HG03558 (cell line): ENCODE data around the gene E2F4.

Source experiments
- ATAC-seq: cut with Tn5 transposase; IDR thresholded peaks from one replicate; pipeline ENCODE4 v1.9.1; 2021; ENCODE audit warnings: moderate number of reproducible peaks; ENCODE audit not compliant: unreplicated experiment; ENCODE audit errors: extremely low read depth

Gene E2F4

DNA sequence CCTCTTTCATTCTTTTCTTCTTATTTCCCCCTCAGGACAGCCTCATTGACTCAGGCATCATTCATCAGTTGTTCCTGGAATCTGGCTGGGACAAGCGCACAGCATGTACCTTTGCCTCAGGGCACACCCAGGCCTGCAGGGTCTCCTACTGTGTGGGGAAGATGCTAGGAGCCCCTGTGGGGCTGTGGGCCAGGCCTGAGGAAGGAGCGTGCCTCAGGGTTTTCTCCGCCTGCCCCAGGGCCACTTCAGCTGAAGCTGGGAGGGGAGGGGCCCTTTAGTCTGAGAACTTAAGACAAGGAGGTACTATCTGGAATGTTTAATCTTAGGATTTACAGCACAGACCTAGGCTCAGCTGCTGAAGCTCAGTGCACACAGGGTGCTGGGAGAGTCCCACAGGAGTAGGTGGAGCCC, 14.9 kb downstream of the E2F4 start:
- ATAC-seq = no peak

DNA sequence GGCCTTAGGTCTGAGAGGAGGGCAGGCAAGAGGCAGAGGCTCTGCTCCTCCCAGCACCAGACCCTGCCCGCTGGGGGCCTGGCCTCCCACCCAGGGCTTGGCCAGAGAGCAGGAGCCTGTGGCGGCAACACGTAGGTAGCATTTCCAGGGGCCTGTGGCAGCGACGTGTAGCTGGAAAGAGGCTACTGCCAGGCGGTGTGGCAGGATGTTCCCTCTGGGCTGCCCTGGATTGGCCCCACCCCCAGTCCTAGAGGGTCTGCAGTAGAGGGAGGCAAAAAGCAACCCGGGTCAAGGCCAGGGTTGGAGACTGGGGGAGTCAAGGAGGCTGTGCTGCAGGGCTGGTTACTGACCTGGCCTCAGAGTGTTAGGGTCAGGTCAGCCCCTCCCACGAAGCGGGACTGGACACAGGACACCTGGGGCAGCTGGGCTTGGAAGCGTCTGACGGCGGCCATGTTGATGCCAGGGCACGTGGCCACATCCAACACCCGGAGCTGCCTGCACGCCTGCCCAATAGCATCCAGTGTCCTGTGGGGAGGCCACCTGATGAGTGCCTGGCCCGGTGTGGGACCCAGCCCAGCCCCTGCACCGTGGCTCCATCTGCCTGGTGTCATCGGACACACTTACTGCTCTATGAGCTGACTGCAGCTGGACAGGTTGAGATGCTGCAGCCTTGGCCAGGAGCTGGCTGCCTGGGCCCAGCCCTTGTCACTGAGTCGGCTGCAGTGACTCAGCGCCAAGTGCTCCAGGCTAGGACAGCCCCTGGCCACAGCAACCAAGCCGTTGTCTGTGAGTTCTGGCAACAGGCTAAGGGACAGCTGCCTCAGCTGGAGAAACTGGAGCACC, 15.5 kb downstream of the E2F4 start:
- ATAC-seq = no peak

DNA sequence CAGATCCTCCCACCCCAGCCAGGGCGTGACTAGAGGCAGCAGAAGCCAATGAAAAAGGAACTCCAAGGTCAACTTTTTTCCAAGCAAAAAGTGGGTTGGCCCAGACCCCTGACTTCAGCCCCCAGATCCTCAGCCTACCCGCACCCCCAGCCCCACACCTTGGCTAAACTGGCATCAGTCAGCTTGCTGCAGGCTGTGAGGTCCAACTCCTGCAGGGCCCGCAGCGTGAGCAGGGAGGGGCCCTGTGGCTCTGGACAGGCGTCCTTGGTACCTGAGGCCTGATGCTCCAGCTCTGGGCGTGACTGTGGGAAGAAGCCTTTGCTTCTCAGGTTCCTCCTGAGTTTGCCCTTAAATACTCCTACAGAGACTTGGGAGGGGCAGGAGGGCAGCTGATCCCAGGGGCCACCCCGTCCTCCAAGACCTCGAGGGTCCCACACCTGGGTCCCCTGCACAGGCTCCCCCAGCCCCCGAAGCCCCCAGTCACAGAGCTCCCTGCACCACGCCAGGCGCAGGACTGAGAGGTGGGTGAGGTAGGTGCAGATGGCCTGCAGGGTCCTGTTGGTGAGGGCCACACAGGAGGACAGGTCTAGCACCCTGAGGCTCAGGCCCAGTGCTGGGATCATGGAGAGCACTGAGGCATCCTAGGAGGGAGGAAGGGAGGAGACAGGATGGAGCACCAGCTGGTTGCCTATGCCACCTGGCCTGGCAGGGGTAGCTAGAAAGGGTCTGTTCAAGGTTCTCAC, 16.4 kb downstream of the E2F4 start:
- ATAC-seq = no peak

DNA sequence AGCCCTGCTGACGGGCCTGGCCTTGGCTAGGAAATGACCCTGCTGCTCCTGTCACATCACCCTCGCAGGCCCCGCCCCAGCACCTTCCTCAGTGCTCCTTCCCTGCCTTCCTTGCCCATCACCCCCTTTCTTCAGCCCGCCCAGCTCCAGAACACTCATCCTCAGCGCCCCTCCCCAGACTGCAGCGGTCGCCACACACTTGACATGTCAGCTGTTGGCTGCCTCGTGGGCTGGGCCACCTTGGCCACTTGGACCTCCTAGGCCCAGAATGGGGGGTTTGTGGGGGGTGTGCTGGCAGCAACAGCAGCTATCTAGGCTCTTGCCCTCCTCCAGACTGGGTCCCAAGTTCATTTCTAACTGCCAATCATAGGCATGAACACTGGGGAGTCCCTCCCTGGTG, 17.6 kb downstream of the E2F4 start:
- no peak for ATAC-seq

DNA sequence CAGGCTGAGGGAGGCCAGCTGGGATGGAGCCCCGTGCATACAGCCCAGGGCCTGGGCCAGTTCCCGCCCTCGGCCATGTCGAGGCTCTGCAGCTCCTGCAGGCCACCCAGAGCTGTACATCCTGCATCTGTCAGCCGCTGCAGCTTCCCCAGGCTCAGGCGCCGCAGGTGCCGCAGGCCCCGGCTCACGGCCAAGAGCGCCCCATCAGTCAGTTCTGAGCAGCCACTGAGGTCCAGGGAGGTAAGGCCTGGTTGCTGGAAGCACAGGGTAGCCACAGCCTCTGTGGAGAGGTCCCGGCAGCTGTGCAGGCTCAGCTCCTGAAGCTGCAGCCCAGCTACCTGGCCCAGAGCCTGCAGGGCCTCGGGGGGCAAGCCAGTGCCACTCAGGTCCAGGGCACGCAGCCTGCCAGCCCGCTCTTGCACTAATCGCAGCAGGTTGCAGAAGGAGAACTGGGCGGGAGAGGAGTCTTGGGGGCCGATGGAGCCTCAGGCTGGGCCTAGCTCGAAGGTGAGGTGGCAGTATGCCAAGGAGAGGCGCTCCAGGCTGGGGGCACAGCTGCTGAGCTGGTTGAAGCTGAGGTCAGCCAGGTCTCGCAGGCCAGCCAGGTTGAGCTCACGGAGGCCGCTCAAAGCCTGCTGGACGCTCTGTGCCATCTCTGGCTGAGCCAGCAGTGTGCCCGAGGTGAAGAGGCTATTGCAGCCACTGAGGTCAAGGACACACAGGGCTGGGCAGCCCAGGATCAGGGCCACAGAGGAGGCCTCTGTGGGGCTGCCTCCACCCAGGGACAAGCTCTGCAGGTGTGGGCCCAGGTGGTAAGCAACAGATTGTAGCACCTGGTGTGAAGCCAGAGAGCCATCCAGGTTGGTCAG, 18.3 kb downstream of the E2F4 start:
- ATAC-seq = no peak

DNA sequence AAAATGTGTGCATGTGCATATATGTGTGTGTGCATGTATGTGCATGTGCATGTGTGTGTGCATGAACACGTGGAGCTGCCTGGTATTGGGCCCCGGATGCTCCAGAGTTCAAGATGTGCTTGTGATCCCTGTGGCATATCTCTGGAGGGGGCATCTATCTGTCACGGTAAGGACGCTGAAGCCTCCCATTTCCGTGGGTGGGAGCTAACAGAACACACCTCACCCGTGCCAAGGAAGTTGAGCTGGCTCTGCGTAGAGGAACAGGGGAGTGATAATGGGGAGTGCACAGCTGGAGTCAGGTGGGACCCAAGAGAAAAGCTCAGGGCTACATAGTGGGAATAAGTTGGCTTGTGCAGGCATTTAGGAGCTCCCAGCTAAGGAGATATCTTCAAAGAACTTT, 19.7 kb downstream of the E2F4 start:
- no peak for ATAC-seq

DNA sequence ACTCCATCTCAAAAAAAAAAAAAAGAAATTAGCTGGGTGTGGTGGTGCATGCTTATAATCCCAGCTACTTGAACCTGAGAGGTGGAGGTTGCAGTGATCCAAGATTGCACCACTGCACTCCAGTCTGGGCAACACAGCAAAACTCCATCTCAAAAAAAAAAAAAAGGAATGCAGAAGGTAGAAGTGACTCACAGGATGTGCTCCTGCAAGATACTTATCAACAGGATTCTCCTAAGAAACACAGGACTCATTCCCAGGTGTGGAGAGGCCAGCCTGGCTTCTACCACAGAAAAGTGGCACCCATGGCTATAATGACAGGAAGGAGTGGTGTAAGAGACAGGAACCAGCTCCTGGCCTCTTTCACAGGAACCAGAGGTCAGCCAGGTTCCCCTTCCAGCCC, 20.8 kb downstream of the E2F4 start:
- no peak for ATAC-seq

DNA sequence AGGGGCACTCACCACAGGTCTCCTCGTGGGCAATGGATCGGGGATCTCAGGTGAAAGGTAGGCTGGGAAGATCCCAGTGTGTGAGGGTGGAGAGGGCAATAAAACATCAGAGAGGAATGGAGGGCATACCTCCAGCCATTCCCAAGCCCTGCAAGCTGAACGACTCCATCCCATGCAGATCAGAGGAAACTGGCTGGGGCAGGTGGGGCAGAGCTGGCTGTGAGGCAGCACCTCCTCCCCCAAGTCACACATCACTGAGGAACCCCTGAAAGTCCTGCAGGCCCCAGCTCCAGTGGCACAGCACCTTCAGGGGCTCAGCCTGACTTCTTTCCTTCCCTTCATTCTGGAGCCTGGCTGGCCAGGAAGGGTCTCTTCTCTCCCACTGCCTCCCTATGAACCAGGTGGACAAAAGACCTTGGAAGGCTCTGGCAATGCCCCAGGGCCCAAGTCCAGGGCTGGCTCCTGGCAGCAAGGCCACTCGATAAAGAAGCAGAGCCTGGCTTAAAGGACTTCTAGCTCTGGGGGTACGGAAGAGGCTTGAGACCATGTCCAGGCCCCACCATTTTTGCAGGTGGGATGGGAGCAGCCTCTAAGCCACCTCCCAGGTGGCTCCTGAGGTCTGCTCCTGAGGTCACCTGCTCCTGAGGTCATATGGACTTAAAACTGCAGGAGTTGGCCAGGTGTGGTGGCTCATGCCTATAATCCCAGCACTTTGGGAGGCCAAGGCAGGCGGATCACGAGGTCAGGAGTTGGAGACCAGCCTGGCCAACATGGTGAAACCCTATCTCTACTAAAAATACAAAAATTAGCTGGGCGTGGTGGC, 21.5 kb downstream of the E2F4 start:
- no peak for ATAC-seq

DNA sequence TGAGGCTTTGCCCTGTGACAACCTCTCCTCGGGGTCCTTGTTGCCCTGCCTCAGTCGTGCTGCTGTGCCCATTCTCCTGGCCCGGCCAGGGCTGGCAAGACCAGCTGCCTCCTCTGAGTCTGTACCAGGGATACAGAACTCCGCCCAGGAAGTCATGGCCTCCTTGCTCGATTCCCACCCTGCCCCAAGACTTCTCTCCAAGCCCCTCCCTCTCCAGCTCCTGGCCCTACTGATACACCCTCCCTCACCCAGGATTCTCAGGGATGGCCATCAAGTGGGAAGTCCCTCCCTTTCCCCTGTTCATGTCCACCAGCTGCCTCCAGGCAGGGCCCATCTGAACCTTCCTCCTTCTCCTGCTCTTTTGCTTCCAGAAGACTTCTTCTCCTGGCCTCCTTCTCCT, 23.8 kb downstream of the E2F4 start:
- no peak for ATAC-seq

DNA sequence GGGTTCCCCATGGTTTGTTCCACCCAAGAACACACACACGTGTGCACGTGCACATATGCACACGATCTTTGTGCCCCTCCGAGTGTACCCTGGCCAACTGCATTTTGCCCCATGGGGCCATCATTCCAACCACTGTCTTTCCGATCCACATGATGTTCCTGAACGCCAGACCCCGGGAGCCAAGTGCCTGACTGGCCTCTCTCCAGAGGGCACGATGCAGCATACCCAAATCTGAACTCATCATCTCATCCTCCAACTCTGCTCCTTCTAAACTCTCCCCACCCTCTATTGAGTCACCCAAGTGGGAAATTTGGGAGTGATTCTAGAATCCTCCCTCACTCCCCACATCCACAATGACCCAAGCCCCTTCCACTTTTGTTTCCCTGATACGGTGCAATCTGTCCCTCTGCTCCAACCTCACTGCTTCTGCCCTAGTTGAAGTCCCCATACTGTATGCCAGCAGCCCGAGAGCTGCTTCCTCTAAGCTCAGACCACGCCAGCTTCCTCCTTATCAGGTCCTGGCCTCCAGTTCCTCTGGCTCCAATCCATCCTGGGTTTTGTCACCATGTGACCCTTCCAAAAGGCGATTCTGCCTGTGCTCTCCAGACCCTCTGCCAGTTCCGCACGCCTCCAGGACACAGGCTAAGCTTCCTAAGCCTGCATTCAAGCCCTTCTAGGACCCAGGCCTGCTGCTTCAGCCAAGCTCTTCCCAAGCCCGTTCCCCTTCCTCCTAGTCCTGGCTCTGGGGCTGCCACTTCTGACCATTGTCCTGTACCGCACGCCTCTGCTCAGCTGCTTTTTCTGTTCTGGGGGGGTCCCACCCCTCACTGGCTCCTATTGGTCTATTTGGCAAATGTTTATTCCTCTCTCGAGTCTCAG, 24.9 kb downstream of the E2F4 start:
- ATAC-seq = no peak

DNA sequence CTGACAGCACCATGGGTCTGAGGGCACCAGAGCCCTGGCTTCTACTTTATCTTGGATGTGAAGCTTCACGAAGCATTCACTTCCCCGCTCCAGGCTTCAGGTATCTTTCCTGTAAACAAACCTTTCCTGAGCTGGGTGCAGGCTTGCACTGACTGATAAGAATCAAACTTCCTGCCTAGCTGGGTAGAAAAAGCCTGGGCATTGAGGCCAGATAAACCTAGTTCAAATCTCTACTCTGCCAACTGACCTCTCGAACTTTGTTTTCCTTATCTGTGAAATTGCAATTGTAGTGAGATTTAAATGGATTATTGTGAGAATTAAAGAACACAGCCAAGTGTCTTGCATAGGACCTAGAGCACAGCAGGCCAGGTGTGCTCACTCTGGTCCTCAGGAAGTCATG, 32.0 kb downstream of the E2F4 start:
- no peak for ATAC-seq

DNA sequence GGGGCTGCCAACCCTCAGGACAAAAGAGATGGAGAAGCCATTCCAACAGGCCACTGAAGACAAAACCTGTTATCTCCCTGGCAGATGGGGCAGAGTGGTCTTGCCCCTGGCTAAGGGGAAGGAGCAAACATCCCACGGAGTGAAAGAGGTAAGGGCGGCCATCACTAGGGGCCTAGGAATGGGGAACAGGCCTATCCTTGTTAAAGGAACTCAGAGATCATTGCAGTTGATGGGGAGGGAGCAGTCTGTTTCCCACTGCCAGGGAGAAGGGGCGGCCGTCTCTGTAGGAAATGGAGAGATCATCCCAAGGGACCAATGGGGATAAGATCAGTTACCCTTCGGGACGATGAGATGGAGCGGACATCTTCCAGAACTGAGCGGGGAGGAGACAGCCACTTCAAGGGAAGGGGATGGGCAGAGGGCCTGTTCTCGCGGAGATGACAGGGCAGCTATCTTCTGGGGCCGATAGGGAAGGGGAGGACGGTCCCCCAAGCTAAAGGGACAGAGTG, 34.4 kb downstream of the E2F4 start:
- no peak for ATAC-seq

DNA sequence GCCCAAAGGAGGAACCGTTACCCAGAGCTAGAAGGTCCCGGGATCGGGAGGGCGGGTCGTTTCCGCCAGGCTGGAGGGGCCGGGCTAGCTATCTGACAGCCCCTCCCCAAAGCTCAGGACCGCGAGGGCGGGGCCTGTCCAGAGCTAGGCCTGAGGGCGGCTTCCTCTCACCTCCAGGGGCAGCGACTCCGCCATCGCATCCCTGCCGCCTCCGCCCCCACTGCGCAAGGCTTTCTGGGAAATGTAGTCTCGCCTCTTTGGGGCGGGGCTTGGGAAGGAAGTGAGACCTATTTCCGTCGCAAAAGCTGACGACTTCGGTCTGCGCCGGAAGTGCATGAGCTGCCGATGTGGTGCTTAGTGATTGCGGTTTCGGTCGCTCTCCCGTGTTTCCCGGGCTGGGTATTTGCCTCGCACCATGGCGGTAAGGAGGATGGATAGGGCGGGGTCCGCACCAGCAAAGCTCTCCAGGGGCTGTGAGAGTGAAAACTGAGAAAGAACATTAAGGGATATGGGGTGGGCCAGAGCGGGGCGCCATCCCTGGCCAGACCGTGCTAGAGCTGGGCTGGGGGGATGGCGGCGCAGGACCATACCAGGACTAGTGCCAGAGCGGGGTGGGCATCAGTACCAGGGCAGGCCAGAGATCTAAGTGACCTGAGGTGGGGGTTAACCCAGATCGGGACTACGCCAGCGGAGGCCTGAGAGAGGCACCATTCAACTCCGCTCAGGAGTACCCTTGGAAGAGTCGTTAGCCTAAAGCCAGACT, 35.0 kb downstream of the E2F4 start, which contains the start of gene TMEM208:
TSS of gene TMEM208 (plus strand) at position 327 of the 763 bp plus-strand sequence. CDS start at position 416, 89 bp downstream.
- ATAC-seq = peak; percentile 85

DNA sequence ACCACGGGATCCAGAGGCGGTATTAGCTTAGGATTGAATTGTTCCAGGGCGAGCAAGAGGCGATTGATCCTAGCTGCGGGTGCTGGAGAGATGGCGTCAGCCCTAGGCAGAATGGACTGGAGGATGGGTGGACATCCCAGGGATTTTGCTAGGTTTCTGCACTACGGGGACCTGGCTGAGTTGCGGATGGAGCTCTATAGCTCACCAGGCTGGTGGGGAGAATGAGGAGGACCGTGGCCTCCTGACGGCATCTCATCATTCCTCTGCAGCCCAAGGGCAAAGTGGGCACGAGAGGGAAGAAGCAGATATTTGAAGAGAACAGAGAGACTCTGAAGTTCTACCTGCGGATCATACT, 35.6 kb downstream of the E2F4 start:
- ATAC-seq = no peak

DNA sequence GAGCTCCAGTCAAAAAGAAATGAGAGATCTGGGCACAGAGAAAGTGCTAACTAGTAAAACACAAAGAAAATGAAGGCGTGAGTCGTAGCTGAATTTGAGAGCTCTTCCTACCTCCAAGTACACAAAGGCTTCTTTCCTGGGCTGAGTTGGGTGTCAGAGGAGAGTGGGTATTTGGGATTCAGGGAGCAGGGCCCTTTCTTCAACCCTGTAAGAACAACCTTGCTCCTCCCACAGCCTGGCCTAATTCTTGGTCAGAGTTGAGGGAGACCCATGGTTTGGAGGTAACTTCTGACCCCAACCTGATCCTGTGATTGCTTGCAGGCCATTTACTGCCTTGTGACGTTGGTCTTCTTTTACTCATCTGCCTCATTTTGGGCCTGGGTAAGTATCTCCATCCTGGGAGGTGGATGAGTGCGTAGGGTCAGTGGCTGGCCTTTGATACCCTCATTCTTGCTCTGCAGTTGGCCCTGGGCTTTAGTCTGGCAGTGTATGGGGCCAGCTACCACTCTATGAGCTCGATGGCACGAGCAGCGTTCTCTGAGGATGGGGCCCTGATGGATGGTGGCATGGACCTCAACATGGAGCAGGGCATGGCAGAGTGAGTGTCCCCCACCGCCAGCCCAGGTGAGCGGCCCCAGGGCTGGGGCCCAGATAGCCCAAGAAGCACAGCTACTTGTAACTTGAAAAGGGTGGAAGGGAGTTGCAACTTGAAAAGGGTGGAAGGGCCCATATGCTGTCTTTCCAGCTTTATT, 36.3 kb downstream of the E2F4 start:
- no peak for ATAC-seq

DNA sequence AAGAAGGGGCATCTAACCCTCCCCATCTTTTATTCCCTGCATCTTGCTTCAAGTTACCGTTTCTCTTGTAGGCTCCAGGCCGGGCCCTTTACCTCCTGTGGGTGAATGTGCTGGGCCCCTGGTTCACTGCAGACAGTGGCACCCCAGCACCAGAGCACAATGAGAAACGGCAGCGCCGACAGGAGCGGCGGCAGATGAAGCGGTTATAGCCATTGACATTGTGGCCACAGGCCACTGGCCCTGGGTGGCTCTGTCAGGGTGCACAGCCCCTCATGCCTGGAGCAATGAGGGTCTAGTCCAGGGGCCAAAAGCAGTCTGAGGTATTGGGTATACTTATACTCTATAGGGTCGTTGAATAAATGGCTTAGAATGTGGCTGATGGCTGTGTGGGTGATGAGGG, 37.0 kb downstream of the E2F4 start:
- ATAC-seq = no peak
